K562 (cell line): ENCODE measurements around the gene BICC1. TPM values are rescaled to one million over a fixed set of nuclear protein-coding genes. Genes with fewer than 3 reads are reported as not detected.

Experiments
- ATAC-seq: fragments of 200-7000 bp; cut with Tn5 transposase; 3 replicates; pipeline ENCODE4 v1.9.1; 2020; ENCODE audit warnings: moderate library complexity
- BruUV-seq: library from RNA; stranded (reverse); fragments of 400-500 nt; replicated peaks from 2 replicates; lab custom pipeline; 2021; lab: Mats Ljungman, UMichigan
- CTCF ChIA-PET: fragments of 300-600 bp; formaldehyde crosslinking; extraction: SDS; loops from one replicate; lab custom pipeline; 2021; ENCODE audit warnings: low intra/inter-chr PET ratio; lab: Yijun Ruan, JAX
- POLR2A ChIA-PET: fragments of 300-600, 350-650 bp; sonication (Branson Sonifier 250); formaldehyde crosslinking; extraction: SDS; loops from one replicate; lab custom pipeline; 2021; ENCODE audit warnings: antibody characterized with exemption, inconsistent platforms; lab: Yijun Ruan, JAX
- DNase-seq, 4 experiments: peaks; one replicate each; pipeline versions ENCODE4 v3.0.0 to v3.0.0-alpha.2; 2011 to 2018; ENCODE audit warnings: low spot score in 3 of 4, mixed read lengths in 3 of 4; ENCODE audit errors: extremely low read depth in 1 of 4
- FAIRE-seq: peaks from 2 replicates; lab custom pipeline; 2011; peaks lifted over from hg19 to GRCh38; lab: Jason Lieb, UNC
- H2AFZ ChIP-seq: 2 replicates; pipeline ENCODE4 v1.6.0; 2011; ENCODE audit warnings: low read depth, low read length, control low read depth, inconsistent platforms
- H3K27ac ChIP-seq: fragments of 200-600 bp; 3 replicates; pipeline ENCODE4 v1.8.0; 2011; ENCODE audit warnings: low read depth, mild to moderate bottlenecking, control low read depth, inconsistent platforms, low read length, moderate library complexity, mixed read lengths; ENCODE audit errors: extremely low read depth
- H3K27me3 ChIP-seq, 2 experiments: fragments of 300-600 bp in 1 of 2; 2 replicates in 1 of 2; 3 replicates in 1 of 2; pipeline versions ENCODE4 v1.6.0 to v1.8.0; 2011; ENCODE audit warnings: inconsistent platforms in 2 of 2, low read length in 2 of 2, mild to moderate bottlenecking in 1 of 2, mixed read lengths in 1 of 2, moderate library complexity in 1 of 2; ENCODE audit not compliant: control insufficient read depth in 2 of 2, insufficient read depth in 2 of 2
- H3K36me3 ChIP-seq: fragments of 300-600 bp; 3 replicates; pipeline ENCODE4 v1.8.0; 2011; ENCODE audit warnings: mild to moderate bottlenecking, low read length, inconsistent platforms; ENCODE audit not compliant: control insufficient read depth, insufficient read depth
- H3K4me1 ChIP-seq, 2 experiments: fragments of 200-600 bp in 1 of 2; replicated peaks in 1 of 2; 2 replicates in 1 of 2; 3 replicates in 1 of 2; pipeline versions ENCODE4 v1.5.1 to v1.8.0; 2011; ENCODE audit warnings: inconsistent platforms in 2 of 2, low read length in 2 of 2, mild to moderate bottlenecking in 1 of 2, mixed read lengths in 1 of 2, moderate library complexity in 1 of 2; ENCODE audit not compliant: control insufficient read depth in 2 of 2, insufficient read depth in 2 of 2
- H3K4me2 ChIP-seq: 2 replicates; pipeline ENCODE4 v1.6.1; 2011; ENCODE audit warnings: low read length, control low read depth, inconsistent platforms, mixed read lengths; ENCODE audit not compliant: insufficient read depth
- H3K4me3 ChIP-seq: fragments of 200-600 bp; sonication (generic), shearing (Covaris generic); 2 replicates; pipeline ENCODE4 v1.5.1; 2016; ENCODE audit warnings: control low read depth, inconsistent platforms
- H3K79me2 ChIP-seq: fragments of 200-600 bp; 3 replicates; pipeline ENCODE4 v1.8.0; 2011; ENCODE audit warnings: low read length, inconsistent platforms; ENCODE audit not compliant: control insufficient read depth, insufficient read depth
- H3K9ac ChIP-seq, 2 experiments: 2 replicates each; pipeline versions ENCODE4 v1.6.0 to v1.6.1; 2011; ENCODE audit warnings: low read depth in 2 of 2, low read length in 2 of 2, control low read depth in 1 of 2, inconsistent platforms in 1 of 2, mild to moderate bottlenecking in 1 of 2, mixed read lengths in 1 of 2; ENCODE audit not compliant: insufficient read depth in 1 of 2
- H3K9me1 ChIP-seq: one replicate; pipeline ENCODE4 v1.6.0; 2011; ENCODE audit warnings: inconsistent platforms, mild to moderate bottlenecking, low read length, moderate library complexity; ENCODE audit not compliant: control insufficient read depth, insufficient read depth
- H3K9me3 ChIP-seq: replicated peaks from 2 replicates; pipeline ENCODE4 v1.5.1; 2011; ENCODE audit warnings: low read depth, low read length, inconsistent platforms; ENCODE audit not compliant: control insufficient read depth, insufficient read depth
- H4K20me1 ChIP-seq: replicated peaks from 2 replicates; pipeline ENCODE4 v1.6.1; 2011; ENCODE audit warnings: low read length, inconsistent platforms, mixed read lengths; ENCODE audit not compliant: control insufficient read depth, insufficient read depth
- CEBPB ChIP-seq: fragments of 450-650 bp; IDR thresholded peaks from 2 replicates; pipeline ENCODE4 v1.6.1; 2016; ENCODE audit warnings: missing genetic modification characterization, missing compliant biosample characterization
- CEBPG ChIP-seq, 3 experiments: fragments of 200-800 bp in 1 of 3; sonication (Bioruptor generic) in 1 of 3; sonication (generic) in 1 of 3; formaldehyde crosslinking in 1 of 3; IDR thresholded peaks in 2 of 3; conservative IDR thresholded peaks in 1 of 3; 2 replicates each; pipeline versions ENCODE4 v1.6.1 to v1.8.0; 2016 to 2022; ENCODE audit warnings: missing compliant biosample characterization in 2 of 3, missing genetic modification characterization in 2 of 3, mild to moderate bottlenecking in 1 of 3, missing genetic modification reagents in 1 of 3
- SMARCA4 ChIP-seq: fragments of 450-650 bp; IDR thresholded peaks from 2 replicates; pipeline ENCODE4 v1.6.1; 2016
- WHSC1 ChIP-seq: IDR thresholded peaks from one replicate; pipeline ENCODE4 v1.6.1; 2012; ENCODE audit warnings: low read length, control low read depth, inconsistent platforms
- ZBTB7A ChIP-seq: IDR thresholded peaks from 2 replicates; pipeline ENCODE4 v1.6.1; 2011; ENCODE audit warnings: low read depth, mild to moderate bottlenecking, low read length, moderate library complexity, borderline replicate concordance; ENCODE audit not compliant: control insufficient read depth
- ZNF512 ChIP-seq: IDR thresholded peaks from 2 replicates; pipeline ENCODE4 v1.6.1; 2016; ENCODE audit warnings: missing genetic modification characterization, missing compliant biosample characterization
- WGBS: fragments of 100-300 bp; shearing (Covaris generic); methylation state at CpG from one replicate; pipeline ENCODE4 v1.1.6; 2016; ENCODE audit warnings: low coverage, mixed read lengths; ENCODE audit not compliant: insufficient coverage; ENCODE audit errors: missing lambda C conversion rate; 5-methylcytosine and 5-hydroxymethylcytosine counted together
- in situ Hi-C: fragments of 300-500 bp; cut with MboI; formaldehyde crosslinking; loops from 4 replicates; pipeline ENCODE4 v1.15.0; 2018; ENCODE audit warnings: inconsistent platforms, mixed read lengths
- intact Hi-C: fragments of 100-400 bp; cut with micrococcal nuclease; formaldehyde crosslinking; loops from 2 replicates; pipeline ENCODE4 v1.14.2; 2022
- polyA plus RNA-seq, 8 experiments: library from polyadenylated mRNA; depleted of rRNA in 4 of 8; stranded (reverse) in 5 of 8; unstranded in 3 of 8; fragments of >200 nt; fragmentation: Nextera tagmentation in 2 of 8; fragmentation: Illumina TruSeq in 1 of 8; extraction: Ambion mirVana in 2 of 8; extraction: Trizol in 1 of 8; gene quantifications; 2 replicates each; pipeline versions ENCODE4 v1.2.1 to v1.2.3, GENCODE V29; 2011 to 2014; ENCODE audit warnings: inconsistent platforms in 1 of 8, missing spikeins in 1 of 8
- total RNA-seq, 7 experiments: library from RNA; depleted of rRNA in 6 of 7; stranded (reverse); fragments of >200 nt in 6 of 7; fragmentation: Illumina TruSeq in 2 of 7; extraction: Trizol in 2 of 7; gene quantifications; 2 replicates each; pipeline versions ENCODE4 v1.2.1 to v1.2.3, GENCODE V29; 2011 to 2021; ENCODE audit warnings: low replicate concordance in 1 of 7

BICC1 gene
- total and polyA plus RNA-seq, 9 of the 15 experiments (the other 6 are each of a cell fraction or from before 2014, with no cell fraction given), result not detected

- WGBS, result 1% methylated on average over 6 of the region's 6 CpGs
- no peak for DNase-seq
- intact Hi-C loops, result no loop called here
- CTCF ChIA-PET, result no interaction called here
- TF ChIP-seq ZNF512 (tag) (no peak), CEBPG (CRISPR knock-in tag; IDR thresholded peaks at IDR 0.05) (no peak), CEBPG (tag; conservative IDR thresholded peaks at IDR 0.05 in 1 of 2, IDR thresholded peaks at IDR 0.05 in 1 of 2) (peak in 1 of 2 experiments; percentile 83; a peak in 2 of 4 replicates), ZBTB7A (no peak), SMARCA4 (no peak), WHSC1 (no peak), CEBPB (tag) (peak; percentile 62; the same call in 1 of the 2 replicates)
- no peak for FAIRE-seq
- Histone ChIP-seq H3K9ac (no peak overlapping the region), H3K27me3 (no peaks in the 10 kb centered on the region), H3K36me3 (no peaks in the 10 kb centered on the region), H3K9me1 (no peaks in the 10 kb centered on the region), H3K4me3 (no peak overlapping the region), H2AFZ (no peak overlapping the region), H3K79me2 (no peaks in the 10 kb centered on the region), H3K9me3 (no peaks in the 10 kb centered on the region), H3K27ac (no peak overlapping the region), H3K4me1 (no peaks in the 10 kb centered on the region), H3K4me2 (no peak overlapping the region), H4K20me1 (no peaks in the 10 kb centered on the region)
- POLR2A ChIA-PET, result no interaction called here
- no TSS peak for BruUV-seq
- ATAC-seq, result no peak
- in situ Hi-C loops, result loop anchor here (25.0 kb wide), 1 partner anchor 1021 kb away; no protein-coding TSS in a partner anchor
Measured at GRCh38 chr10:58791137-58791536, 278.5 kb downstream of the BICC1 start.
